ENCODE measurements around the gene PHF2. TPM values are rescaled to one million over a fixed set of nuclear protein-coding genes. Genes with fewer than 3 reads are reported as not detected.

Gene PHF2
- total and polyA plus RNA-seq, 2 of the 8 experiments (the other 6 are each of a cell fraction or from before 2014, with no cell fraction given), result 3.4 to 9.4 TPM

GRCh38 chr9:93587284-93587650 is 10.9 kb downstream of the PHF2 start:
- no peaks in the 10 kb centered on the region for H3K36me3 ChIP-seq (ENCODE audit: control insufficient read depth in 2 of 4, insufficient read depth in 4 of 4, low read length in 3 of 4)
- no peak overlapping the region for H3K4ac ChIP-seq (replicated peaks; ENCODE audit: insufficient read length, low read depth, low read length)
- FAIRE-seq, result no peak
- TF ChIP-seq SIRT6 (IDR thresholded peaks at IDR 0.05; ENCODE audit: low read length), result no peak
- TF ChIP-seq GABPA (IDR thresholded peaks at IDR 0.05; ENCODE audit: borderline replicate concordance, insufficient read depth, low read length), result no peak
- no peak for TF ChIP-seq SIX5 (IDR thresholded peaks at IDR 0.05; ENCODE audit: low read depth, low read length)
- no peak for TF ChIP-seq HDAC2 (IDR thresholded peaks at IDR 0.05; ENCODE audit: borderline replicate concordance in 1 of 2, low read depth in 2 of 2, low read length in 2 of 2)

More at GRCh38 chr9:93587284-93587650, 10.9 kb downstream of the PHF2 start:
- ChIA-PET CTCF (ENCODE audit: partially characterized antibody) (interaction anchor here (0.8 to 2.2 kb wide), 10 partner anchors 9 to 240 kb away, joined by 3 to 12 read pairs (median 5); no protein-coding TSS in a partner anchor), POLR2A (ENCODE audit: partially characterized antibody) (no interaction called here)
- no peak overlapping the region for H3K56ac ChIP-seq (replicated peaks; ENCODE audit: insufficient read length, low read depth, low read length)
- H3K79me1 ChIP-seq (ENCODE audit: low read depth, low read length), result peaks cover 15% of the 10 kb centered on the region
- H4K91ac ChIP-seq (replicated peaks; ENCODE audit: insufficient read length, low read length), result no peak overlapping the region
- H3K27ac ChIP-seq (ENCODE audit: low read depth, low read length), result no peak overlapping the region
- H3K23me2 ChIP-seq (ENCODE audit: low read depth, low read length), result no peaks in the 10 kb centered on the region
- no peak overlapping the region for H2BK5ac ChIP-seq (ENCODE audit: low read depth, low read length)
- no peak overlapping the region for H2AK5ac ChIP-seq (ENCODE audit: low read depth, low read length)
- no peak overlapping the region for H3K23ac ChIP-seq (ENCODE audit: insufficient read length)
- H2BK12ac ChIP-seq (ENCODE audit: low read depth, low read length), result no peak overlapping the region
- H3K9me3 ChIP-seq (ENCODE audit: insufficient read depth in 2 of 2, low read depth in 1 of 2, low read length in 1 of 2), result no peaks in the 10 kb centered on the region
- H3K14ac ChIP-seq (ENCODE audit: insufficient read length), result no peak overlapping the region
- peaks cover 0 to 3% (median 1%) of the 10 kb centered on the region in 4 experiments; a peak in 2 of 7 replicates for H3K4me1 ChIP-seq (replicated peaks in 1 of 4; ENCODE audit: control insufficient read depth in 3 of 4, insufficient read depth in 4 of 4, low read length in 3 of 4)
- no peak overlapping the region for H3K9ac ChIP-seq (replicated peaks in 1 of 4; ENCODE audit: extremely low read depth in 1 of 4, low read depth in 3 of 4, low read length in 3 of 4)
- no peak overlapping the region for H3K4me2 ChIP-seq (ENCODE audit: insufficient read depth in 1 of 2, low read depth in 2 of 2, low read length in 2 of 2)
- peaks cover 0 to 37% of the 10 kb centered on the region in 2 experiments; a peak in 2 of 4 replicates for H3K79me2 ChIP-seq (ENCODE audit: control insufficient read depth in 1 of 2, insufficient read depth in 2 of 2, low read length in 2 of 2)
- no peak overlapping the region; the same call in 1 of the 2 replicates for H4K8ac ChIP-seq (ENCODE audit: extremely low read depth, insufficient read depth, low read length)
- H3K27me3 ChIP-seq (replicated peaks in 1 of 4; ENCODE audit: control insufficient read depth in 3 of 4, extremely low read depth in 1 of 4, insufficient read depth in 3 of 4, low read length in 3 of 4), result no peaks in the 10 kb centered on the region
- H2BK120ac ChIP-seq (replicated peaks; ENCODE audit: low read depth, low read length), result no peak overlapping the region
- H3K18ac ChIP-seq (ENCODE audit: extremely low read depth, low read length), result no peak overlapping the region
- H2BK15ac ChIP-seq (ENCODE audit: low read length), result no peak overlapping the region
- no peak overlapping the region for H3K4me3 ChIP-seq (ENCODE audit: extremely low read depth in 1 of 4, insufficient read depth in 2 of 4, low read depth in 3 of 4, low read length in 4 of 4)
- no peak overlapping the region for H2BK20ac ChIP-seq (ENCODE audit: low read length)
- H4K5ac ChIP-seq (ENCODE audit: insufficient read length, low read depth, low read length), result no peak overlapping the region
- no peak for DNase-seq (ENCODE audit: low read depth in 1 of 2, low spot score in 2 of 2)
- 86% methylated on average over 7 of the region's 7 CpGs; no CpG with 5 or more reads in 1 of the 2 experiments for whole genome bisulfite sequencing, 2 experiments (ENCODE audit: extremely low coverage in 1 of 2, insufficient coverage in 1 of 2, insufficient read length in 1 of 2, insufficient replicate concordance in 2 of 2, low coverage in 1 of 2, low lambda C conversion rate in 2 of 2, missing lambda C conversion rate in 1 of 2)
- H4K20me1 ChIP-seq (replicated peaks in 1 of 2; ENCODE audit: control insufficient read depth in 1 of 2, insufficient read depth in 2 of 2, low read length in 2 of 2), result peaks cover 2 to 5% of the 10 kb centered on the region in 2 experiments
- no peak overlapping the region for H2AFZ ChIP-seq (ENCODE audit: low read length)

All from H1 (cell line).